Hepatocyte (in vitro differentiated cells): ENCODE measurements around the gene TOLLIP. TPM values are rescaled to one million over a fixed set of nuclear protein-coding genes. Genes with fewer than 3 reads are reported as not detected.

Experiments
- DNase-seq: peaks from one replicate; pipeline ENCODE4 v3.0.0-alpha.2; 2016; ENCODE audit warnings: low spot score
- H2AFZ ChIP-seq: fragments of 200-600 bp; sonication (generic); 2 replicates; pipeline ENCODE4 v1.6.0; 2016; ENCODE audit warnings: antibody characterized with exemption, mild to moderate bottlenecking
- H3K27ac ChIP-seq: fragments of 200-600 bp; sonication (generic); 2 replicates; pipeline ENCODE4 v1.5.1; 2016; ENCODE audit warnings: mild to moderate bottlenecking
- H3K27me3 ChIP-seq: fragments of 200-600 bp; sonication (generic); 2 replicates; pipeline ENCODE4 v1.6.1; 2016
- H3K36me3 ChIP-seq: fragments of 200-600 bp; sonication (generic); replicated peaks from 2 replicates; pipeline ENCODE4 v1.5.1; 2016; ENCODE audit warnings: low read depth; ENCODE audit not compliant: insufficient read depth
- H3K4me1 ChIP-seq: fragments of 200-600 bp; sonication (generic); 2 replicates; pipeline ENCODE4 v1.5.1; 2016; ENCODE audit warnings: mild to moderate bottlenecking, moderate library complexity; ENCODE audit not compliant: insufficient read depth
- H3K4me2 ChIP-seq: fragments of 200-600 bp; sonication (generic); 2 replicates; pipeline ENCODE4 v1.6.0; 2016
- H3K4me3 ChIP-seq: fragments of 200-600 bp; sonication (generic); 2 replicates; pipeline ENCODE4 v1.5.1; 2016; ENCODE audit warnings: mild to moderate bottlenecking
- H3K79me2 ChIP-seq: fragments of 200-600 bp; sonication (generic); 2 replicates; pipeline ENCODE4 v1.6.0; 2017; ENCODE audit warnings: mild to moderate bottlenecking
- H3K9me2 ChIP-seq: fragments of 200-600 bp; sonication (generic); replicated peaks from 2 replicates; pipeline ENCODE4 v1.6.0; 2017; ENCODE audit warnings: mild to moderate bottlenecking; ENCODE audit not compliant: insufficient read depth
- H3K9me3 ChIP-seq: fragments of 200-600 bp; sonication (generic); 2 replicates; pipeline ENCODE4 v1.5.1; 2016; ENCODE audit warnings: low read depth, mild to moderate bottlenecking
- H4K20me1 ChIP-seq: fragments of 200-600 bp; sonication (generic); 2 replicates; pipeline ENCODE4 v1.6.0; 2016; ENCODE audit warnings: mild to moderate bottlenecking; ENCODE audit not compliant: insufficient read depth, poor library complexity, severe bottlenecking
- EZH2 ChIP-seq: fragments of 200-600 bp; sonication (generic); IDR thresholded peaks from 2 replicates; pipeline ENCODE4 v1.6.1; 2016; ENCODE audit warnings: antibody characterized with exemption, mild to moderate bottlenecking, borderline replicate concordance
- EZH2phosphoT487 ChIP-seq: fragments of 200-600 bp; sonication (generic); IDR thresholded peaks from one replicate; pipeline ENCODE4 v1.6.1; 2018; ENCODE audit warnings: antibody characterized with exemption, mild to moderate bottlenecking, low read depth, moderate library complexity; ENCODE audit not compliant: unreplicated experiment, severe bottlenecking
- WGBS: methylation state at CpG from one replicate; pipeline ENCODE4 v1.1.6; 2016; ENCODE audit warnings: low lambda C conversion rate; ENCODE audit errors: missing lambda C conversion rate; 5-methylcytosine and 5-hydroxymethylcytosine counted together
- polyA plus RNA-seq: library from polyadenylated mRNA; unstranded; fragments of >200 nt; fragmentation: Nextera tagmentation; extraction: Ambion mirVana; gene quantifications from 2 replicates; pipeline ENCODE4 v1.2.1, GENCODE V29; 2016
- total RNA-seq: library from RNA; depleted of rRNA; stranded (reverse); fragments of >200 nt; gene quantifications from 2 replicates; pipeline ENCODE4 v1.2.3, GENCODE V29; 2014
- TF ChIP-seq, protein P1 (sequence below): fragments of 200-600 bp; sonication (generic); IDR thresholded peaks from 2 replicates; pipeline ENCODE4 v1.5.1; 2016; ENCODE audit warnings: antibody characterized with exemption, mild to moderate bottlenecking; ENCODE audit not compliant: poor library complexity

Gene TOLLIP
- total and polyA plus RNA-seq, 2 experiments from 2014 or later = 33.3 to 80.9 TPM

DNA sequence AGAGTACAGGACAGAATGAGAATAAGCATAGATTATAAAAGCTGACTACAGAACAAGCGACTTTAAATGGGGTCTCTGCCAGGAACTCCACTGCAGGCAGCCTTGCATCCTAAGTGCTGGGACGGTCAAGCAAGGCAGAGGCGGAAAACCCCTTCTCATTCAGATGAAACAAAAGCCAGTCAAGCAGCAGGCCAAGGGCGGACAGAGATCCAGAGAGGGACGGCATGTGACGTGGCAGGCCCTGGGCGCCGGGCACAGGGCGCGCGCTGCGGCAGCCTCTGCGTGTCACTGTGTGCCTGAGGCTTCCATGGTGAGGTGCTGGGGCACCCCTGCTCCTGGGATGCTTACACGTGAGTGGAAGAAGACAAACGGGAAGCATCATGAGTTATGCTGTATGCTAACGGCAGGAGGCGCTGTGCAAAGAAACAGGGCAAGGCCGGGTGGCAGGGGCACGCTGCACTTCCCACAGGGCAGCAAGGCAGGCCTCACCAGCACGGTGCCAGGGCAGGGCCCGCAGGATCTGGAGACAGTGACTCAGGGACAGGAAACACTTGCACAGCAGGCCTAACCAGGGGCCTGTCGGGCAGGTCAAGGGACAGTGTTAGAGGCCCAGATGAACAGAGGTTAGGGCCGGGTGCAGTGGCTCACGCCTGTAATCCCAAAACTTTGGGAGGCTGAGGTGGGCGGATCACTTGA is 6.2 kb downstream of the TOLLIP start:
- Histone ChIP-seq H3K27ac (peak overlapping the region; percentile 94), H2AFZ (no peak overlapping the region), H3K79me2 (peaks cover 93% of the 10 kb centered on the region), H3K36me3 (no peaks in the 10 kb centered on the region), H3K9me2 (no peaks in the 10 kb centered on the region), H4K20me1 (peaks cover 88% of the 10 kb centered on the region), H3K4me1 (peaks cover 67% of the 10 kb centered on the region), H3K27me3 (no peaks in the 10 kb centered on the region), H3K9me3 (no peaks in the 10 kb centered on the region), H3K4me2 (peak overlapping the region; percentile 93), H3K4me3 (no peak overlapping the region)
- TF ChIP-seq, protein P1, sequence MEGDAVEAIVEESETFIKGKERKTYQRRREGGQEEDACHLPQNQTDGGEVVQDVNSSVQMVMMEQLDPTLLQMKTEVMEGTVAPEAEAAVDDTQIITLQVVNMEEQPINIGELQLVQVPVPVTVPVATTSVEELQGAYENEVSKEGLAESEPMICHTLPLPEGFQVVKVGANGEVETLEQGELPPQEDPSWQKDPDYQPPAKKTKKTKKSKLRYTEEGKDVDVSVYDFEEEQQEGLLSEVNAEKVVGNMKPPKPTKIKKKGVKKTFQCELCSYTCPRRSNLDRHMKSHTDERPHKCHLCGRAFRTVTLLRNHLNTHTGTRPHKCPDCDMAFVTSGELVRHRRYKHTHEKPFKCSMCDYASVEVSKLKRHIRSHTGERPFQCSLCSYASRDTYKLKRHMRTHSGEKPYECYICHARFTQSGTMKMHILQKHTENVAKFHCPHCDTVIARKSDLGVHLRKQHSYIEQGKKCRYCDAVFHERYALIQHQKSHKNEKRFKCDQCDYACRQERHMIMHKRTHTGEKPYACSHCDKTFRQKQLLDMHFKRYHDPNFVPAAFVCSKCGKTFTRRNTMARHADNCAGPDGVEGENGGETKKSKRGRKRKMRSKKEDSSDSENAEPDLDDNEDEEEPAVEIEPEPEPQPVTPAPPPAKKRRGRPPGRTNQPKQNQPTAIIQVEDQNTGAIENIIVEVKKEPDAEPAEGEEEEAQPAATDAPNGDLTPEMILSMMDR = peak; percentile 14
- no peak for TF ChIP-seq EZH2phosphoT487
- TF ChIP-seq EZH2 = no peak
- WGBS = 88% methylated on average over 25 of the region's 25 CpGs
- DNase-seq = peak; percentile 4

DNA sequence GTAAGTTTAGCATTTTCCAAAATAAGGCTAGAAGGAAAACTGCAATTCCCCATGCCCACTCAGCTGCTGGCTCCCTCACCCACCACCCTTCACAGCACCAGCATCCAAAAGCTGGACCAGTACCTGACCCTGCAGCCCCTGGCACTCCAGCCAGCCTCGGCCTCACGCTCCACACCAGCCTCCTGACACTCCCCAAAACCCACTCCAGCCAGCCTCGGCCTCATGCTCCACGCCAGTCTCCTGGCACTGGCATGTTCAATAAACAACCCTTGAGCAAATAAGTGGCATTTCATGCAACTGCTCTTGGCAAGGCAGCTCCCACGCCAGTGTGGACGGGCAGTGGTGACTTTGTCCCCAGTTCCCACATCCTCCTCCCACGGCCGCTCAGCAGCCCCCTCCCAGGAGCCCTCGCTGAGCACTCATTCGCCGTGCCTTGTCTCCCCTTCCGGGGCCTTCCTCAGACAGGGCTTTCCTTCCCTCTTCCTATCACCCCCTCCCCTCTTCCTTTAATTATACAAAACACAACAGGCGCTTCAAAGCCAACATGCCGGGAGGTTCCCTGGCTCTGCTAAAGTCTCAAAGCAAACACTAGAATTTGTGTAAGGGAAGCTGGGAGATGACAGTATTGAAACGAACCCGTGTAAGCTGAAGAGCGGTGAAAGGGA is 6.8 kb downstream of the TOLLIP start:
- TF ChIP-seq, protein P1 = no peak
- no peak for TF ChIP-seq EZH2
- no peak for TF ChIP-seq EZH2phosphoT487
- Histone ChIP-seq H3K4me2 (peak overlapping the region; percentile 93), H3K9me2 (no peaks in the 10 kb centered on the region), H3K4me1 (peaks cover 67% of the 10 kb centered on the region), H3K27me3 (no peaks in the 10 kb centered on the region), H2AFZ (no peak overlapping the region), H3K79me2 (peaks cover 93% of the 10 kb centered on the region), H3K9me3 (no peaks in the 10 kb centered on the region), H3K36me3 (no peaks in the 10 kb centered on the region), H3K4me3 (no peak overlapping the region), H3K27ac (peak overlapping the region; percentile 94), H4K20me1 (peaks cover 88% of the 10 kb centered on the region)
- DNase-seq = no peak
- WGBS = 73% methylated on average over 16 of the region's 17 CpGs

DNA sequence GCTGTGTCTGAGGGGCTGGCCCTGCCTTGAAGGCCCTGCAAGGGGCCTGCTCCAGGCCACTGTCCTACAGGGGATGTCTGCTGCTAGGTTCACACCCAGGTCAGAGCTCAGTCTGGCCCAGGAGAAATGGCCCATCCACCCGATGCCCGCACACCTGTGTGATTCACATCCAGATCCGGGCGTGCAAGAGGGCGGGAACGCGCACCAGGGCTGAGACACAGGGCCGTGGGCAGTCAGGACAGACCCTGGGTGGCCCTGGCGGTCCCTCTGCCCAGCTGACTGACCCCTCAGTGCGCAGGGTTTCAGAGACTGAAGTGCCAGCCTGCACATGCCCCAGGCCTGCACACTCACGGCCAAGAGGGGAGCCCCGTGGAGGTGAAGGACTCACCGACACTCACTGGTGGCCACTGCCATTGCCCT is 7.4 kb downstream of the TOLLIP start:
- no peaks in the 10 kb centered on the region for H3K9me3 ChIP-seq
- no peak overlapping the region for H3K27ac ChIP-seq
- peaks cover 67% of the 10 kb centered on the region for H3K4me1 ChIP-seq
- H3K36me3 ChIP-seq = no peaks in the 10 kb centered on the region
- 85% methylated on average over 12 of the region's 13 CpGs for WGBS
- no peaks in the 10 kb centered on the region for H3K27me3 ChIP-seq
- no peaks in the 10 kb centered on the region for H3K9me2 ChIP-seq
- peaks cover 88% of the 10 kb centered on the region for H4K20me1 ChIP-seq
- H2AFZ ChIP-seq = no peak overlapping the region
- no peak overlapping the region for H3K4me3 ChIP-seq
- H3K4me2 ChIP-seq = no peak overlapping the region
- no peak for DNase-seq
- peaks cover 93% of the 10 kb centered on the region for H3K79me2 ChIP-seq
- TF ChIP-seq, protein P1 = no peak
- TF ChIP-seq EZH2phosphoT487 (no peak), EZH2 (no peak)
